Lung (tissue), 12 donors: ENCODE measurements around the gene CRKL. TPM values are rescaled to one million over a fixed set of nuclear protein-coding genes. Genes with fewer than 3 reads are reported as not detected.

ENCODE experiments used
- ATAC-seq: fragments of 200-7000 bp; cut with Tn5 transposase; one replicate; pipeline ENCODE4 v1.9.1; 2020; ENCODE audit warnings: moderate number of reproducible peaks; ENCODE audit not compliant: insufficient read depth, low FRiP score
- DNase-seq, 3 donors: peaks; one replicate each; pipeline ENCODE4 v3.0.0-alpha.2; 2013 to 2017
- H3K27ac ChIP-seq, 2 donors: one replicate each; pipeline ENCODE4 v1.5.1; 2013; ENCODE audit warnings: mild to moderate bottlenecking in 2 of 2, moderate library complexity in 2 of 2, control low read depth in 1 of 2, inconsistent platforms in 1 of 2, low read depth in 1 of 2, low read length in 1 of 2
- H3K27me3 ChIP-seq, 3 donors: one replicate each; pipeline ENCODE4 v1.5.1; 2013; ENCODE audit warnings: low read length in 2 of 3; ENCODE audit not compliant: control insufficient read depth in 3 of 3, insufficient read depth in 3 of 3
- H3K36me3 ChIP-seq, 4 donors: one replicate each; pipeline ENCODE4 v1.5.1; 2013; ENCODE audit warnings: low read length in 4 of 4, mild to moderate bottlenecking in 1 of 4, moderate library complexity in 1 of 4; ENCODE audit not compliant: control insufficient read depth in 4 of 4, insufficient read depth in 4 of 4
- H3K4me1 ChIP-seq, 5 donors: one replicate each; pipeline ENCODE4 v1.5.1; 2013; ENCODE audit warnings: low read length in 5 of 5, mild to moderate bottlenecking in 2 of 5, moderate library complexity in 1 of 5; ENCODE audit not compliant: control insufficient read depth in 5 of 5, insufficient read depth in 5 of 5
- H3K4me3 ChIP-seq: one replicate; pipeline ENCODE4 v1.5.1; 2013; ENCODE audit warnings: mild to moderate bottlenecking, control low read depth, moderate library complexity
- H3K9ac ChIP-seq, 2 donors: one replicate each; pipeline ENCODE4 v1.5.1; 2013; ENCODE audit warnings: low read length in 2 of 2, control low read depth in 1 of 2; ENCODE audit not compliant: insufficient read depth in 1 of 2
- H3K9me3 ChIP-seq, 4 donors: one replicate each; pipeline ENCODE4 v1.5.1; 2013; ENCODE audit warnings: low read length in 3 of 4, mild to moderate bottlenecking in 1 of 4, moderate library complexity in 1 of 4; ENCODE audit not compliant: control insufficient read depth in 4 of 4, insufficient read depth in 3 of 4
- WGBS, 2 donors: extraction: QIAGEN DNeasy Blood & Tissue Kit; methylation state at CpG; one replicate each; pipeline ENCODE4 v1.1.7; 2013; 5-methylcytosine and 5-hydroxymethylcytosine counted together
- polyA plus RNA-seq, 2 donors: library from polyadenylated mRNA; stranded (reverse); fragments of 200-250 nt; gene quantifications; one replicate each; pipeline ENCODE4 v1.2.1, GENCODE V29; 2013
- total RNA-seq, 2 donors: library from RNA; depleted of rRNA in 1 of 2; stranded (reverse); fragments of >200 nt in 1 of 2; gene quantifications; one replicate each; pipeline ENCODE4 v1.2.1, GENCODE V29; 2014 to 2021
- TF ChIP-seq, protein P1 (sequence below): IDR thresholded peaks from 2 replicates; pipeline ENCODE4 v1.5.1; 2012; ENCODE audit warnings: mild to moderate bottlenecking; ENCODE audit errors: control extremely low read depth, extremely low read depth
- donor health status: control.
- donor health status: control.
- donor health status: Bipolar disorder and iron deficiency.
- donor health status: healthy.
- donor health status: DM: yes; HTN: yes; CAD: no.

The CRKL gene
- total and polyA plus RNA-seq, 4 donors = 18.3 to 58.6 (median 39.1) TPM

DNA sequence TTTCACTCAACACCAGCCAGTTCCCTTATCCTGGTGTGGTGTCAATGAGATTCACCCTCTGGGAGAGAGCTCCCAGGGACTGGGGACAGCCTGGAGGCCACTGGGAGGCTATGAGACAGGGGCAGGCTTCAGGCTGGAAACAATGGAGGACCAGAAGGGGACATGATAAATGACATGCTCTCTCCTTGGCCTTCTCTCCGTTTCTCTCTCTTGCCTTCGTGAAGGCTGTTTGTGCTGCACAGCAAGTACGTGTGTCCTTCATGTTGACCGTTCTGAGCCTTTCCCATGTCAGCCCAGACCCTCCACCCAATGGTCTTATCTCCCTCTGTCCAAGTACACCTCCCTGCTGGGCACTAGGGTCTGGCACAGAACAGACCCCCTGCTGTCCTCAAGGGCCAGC is 63.3 kb downstream of the CRKL start:
- Histone ChIP-seq H3K9ac (no peak overlapping the region), H3K4me3 (no peak overlapping the region), H3K36me3 (peaks cover 0 to 6% (median 0%) of the 10 kb centered on the region in 4 donors), H3K9me3 (peaks cover 0 to 3% (median 0%) of the 10 kb centered on the region in 4 donors), H3K27ac (no peak overlapping the region), H3K27me3 (peaks cover 0 to 3% (median 0%) of the 10 kb centered on the region in 3 donors), H3K4me1 (peaks cover 0 to 24% (median 10%) of the 10 kb centered on the region in 5 donors)
- no peak for ATAC-seq
- TF ChIP-seq, protein P1, sequence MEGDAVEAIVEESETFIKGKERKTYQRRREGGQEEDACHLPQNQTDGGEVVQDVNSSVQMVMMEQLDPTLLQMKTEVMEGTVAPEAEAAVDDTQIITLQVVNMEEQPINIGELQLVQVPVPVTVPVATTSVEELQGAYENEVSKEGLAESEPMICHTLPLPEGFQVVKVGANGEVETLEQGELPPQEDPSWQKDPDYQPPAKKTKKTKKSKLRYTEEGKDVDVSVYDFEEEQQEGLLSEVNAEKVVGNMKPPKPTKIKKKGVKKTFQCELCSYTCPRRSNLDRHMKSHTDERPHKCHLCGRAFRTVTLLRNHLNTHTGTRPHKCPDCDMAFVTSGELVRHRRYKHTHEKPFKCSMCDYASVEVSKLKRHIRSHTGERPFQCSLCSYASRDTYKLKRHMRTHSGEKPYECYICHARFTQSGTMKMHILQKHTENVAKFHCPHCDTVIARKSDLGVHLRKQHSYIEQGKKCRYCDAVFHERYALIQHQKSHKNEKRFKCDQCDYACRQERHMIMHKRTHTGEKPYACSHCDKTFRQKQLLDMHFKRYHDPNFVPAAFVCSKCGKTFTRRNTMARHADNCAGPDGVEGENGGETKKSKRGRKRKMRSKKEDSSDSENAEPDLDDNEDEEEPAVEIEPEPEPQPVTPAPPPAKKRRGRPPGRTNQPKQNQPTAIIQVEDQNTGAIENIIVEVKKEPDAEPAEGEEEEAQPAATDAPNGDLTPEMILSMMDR = no peak
- no peak for DNase-seq
- 86 to 89% methylated on average over 4 of the region's 4 CpGs for WGBS, 2 donors

DNA sequence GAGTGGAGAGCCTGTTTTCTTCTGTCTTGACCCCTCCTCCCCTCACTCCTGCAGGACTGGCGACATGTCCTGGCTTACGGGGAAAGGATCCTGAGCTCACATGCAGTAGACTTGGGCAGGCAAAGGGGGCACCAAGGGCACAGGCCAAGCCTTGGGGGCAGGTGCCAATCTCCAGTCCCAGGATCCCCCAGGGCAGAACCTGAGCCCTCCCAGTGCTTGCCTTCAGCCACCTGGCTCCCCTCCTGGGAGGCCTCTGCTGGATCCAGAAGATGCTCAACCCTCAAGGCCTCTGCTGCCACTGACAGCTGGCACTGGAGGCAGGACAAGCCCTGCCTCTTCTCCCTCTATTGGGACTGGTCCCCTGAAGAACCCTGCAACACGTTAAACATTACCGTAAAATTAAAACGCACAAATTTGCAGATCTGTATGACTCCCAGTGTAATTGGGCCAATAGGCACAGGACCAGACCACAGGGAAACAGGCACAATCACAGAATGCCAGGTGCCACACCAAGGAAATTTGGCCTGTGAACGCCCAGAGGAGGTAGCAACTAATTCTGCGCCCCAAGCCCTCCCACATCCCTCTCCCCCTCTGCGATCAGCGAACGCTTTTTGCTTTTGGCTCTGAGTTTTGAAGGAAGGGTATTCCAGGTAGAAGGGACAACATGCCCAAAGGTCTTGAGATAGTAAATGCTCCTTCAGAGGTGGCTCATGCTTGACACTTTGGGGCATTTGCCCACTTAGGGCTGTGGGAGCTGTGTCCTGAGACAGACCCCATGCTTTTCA is 63.9 kb downstream of the CRKL start:
- Histone ChIP-seq H3K27ac (peak overlapping the region; percentile 92 to 96), H3K4me3 (peak overlapping the region; percentile 92), H3K27me3 (peaks cover 0 to 3% (median 0%) of the 10 kb centered on the region in 3 donors), H3K36me3 (peaks cover 0 to 10% (median 3%) of the 10 kb centered on the region in 4 donors), H3K4me1 (peaks cover 0 to 24% (median 10%) of the 10 kb centered on the region in 5 donors), H3K9me3 (peaks cover 0 to 3% (median 0%) of the 10 kb centered on the region in 4 donors), H3K9ac (peak overlapping the region; percentile 79 to 93)
- no peak for DNase-seq
- ATAC-seq = no peak
- TF ChIP-seq, protein P1 = no peak
- WGBS, 2 donors = 68 to 72% methylated on average over 10 of the region's 10 CpGs

DNA sequence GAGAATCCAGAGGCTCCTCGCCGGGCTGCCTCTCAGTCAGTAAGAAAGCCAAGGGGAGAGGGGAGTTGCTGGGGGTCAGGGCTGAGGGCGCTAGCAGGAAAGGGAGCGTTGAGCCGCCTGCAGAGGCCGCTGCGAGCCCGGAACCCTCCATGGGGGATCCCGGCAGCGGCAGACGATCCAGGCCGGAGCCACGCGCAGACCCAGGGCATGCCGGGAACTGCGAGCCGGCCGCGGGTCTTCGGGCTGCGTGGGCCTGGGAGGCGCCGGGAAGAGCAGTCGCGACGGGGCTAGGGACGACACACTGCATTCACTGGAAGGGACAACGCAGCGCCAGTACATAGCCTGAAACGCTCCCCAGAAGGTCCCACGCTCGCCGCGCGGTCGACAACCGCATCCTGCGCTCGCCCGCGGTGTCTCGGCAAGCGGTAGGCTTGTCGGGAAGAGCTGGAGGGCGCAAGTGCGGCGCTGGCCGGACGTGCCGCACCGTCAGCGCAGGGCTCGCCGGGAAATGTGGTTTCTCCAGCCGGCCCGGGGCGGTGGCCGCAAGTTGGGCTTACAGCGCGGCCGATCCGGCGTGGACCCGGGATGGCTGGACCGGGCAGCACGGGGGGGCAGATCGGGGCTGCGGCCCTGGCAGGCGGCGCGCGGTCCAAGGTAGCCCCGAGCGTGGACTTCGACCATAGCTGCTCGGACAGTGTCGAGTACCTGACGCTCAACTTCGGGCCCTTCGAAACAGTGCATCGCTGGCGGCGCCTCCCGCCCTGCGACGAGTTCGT is 64.8 kb downstream of the CRKL start, which contains the start of gene LZTR1:
LZTR1 (plus strand) TSS at position 511 of the 776 bp plus-strand sequence; CDS start at position 586, 75 bp downstream.
- peaks cover 0 to 3% (median 0%) of the 10 kb centered on the region in 3 donors for H3K27me3 ChIP-seq
- peak within 1 kb of the TSS; percentile 92 for H3K4me3 ChIP-seq
- H3K9ac ChIP-seq = peak within 1 kb of the TSS; percentile 79 to 96
- peak; percentile 86 to 90 (median 87) for DNase-seq
- peak within 1 kb of the TSS; percentile 92 to 96 for H3K27ac ChIP-seq
- peaks cover 0 to 24% (median 10%) of the 10 kb centered on the region in 5 donors for H3K4me1 ChIP-seq
- H3K9me3 ChIP-seq = peaks cover 0 to 3% (median 0%) of the 10 kb centered on the region in 4 donors
- peak; percentile 94 for ATAC-seq
- TF ChIP-seq, protein P1 = peak; percentile 27
- peaks cover 0 to 10% (median 5%) of the 10 kb centered on the region in 4 donors for H3K36me3 ChIP-seq
- 0% methylated on average over 83 to 87 of the region's 87 CpGs for WGBS, 2 donors
